Muscle layer of colon (tissue), 2 donors: ENCODE results near the gene SLC2A13.

ENCODE experiments used
- H3K27ac ChIP-seq: one replicate; pipeline ENCODE4 v1.7.0; 2013; ENCODE audit warnings: low read depth, mild to moderate bottlenecking, low read length, moderate library complexity
- H3K27me3 ChIP-seq, 2 donors: one replicate each; pipeline ENCODE4 v1.7.0; 2013; ENCODE audit warnings: low read length in 2 of 2, mild to moderate bottlenecking in 2 of 2; ENCODE audit not compliant: insufficient read depth in 2 of 2, control insufficient read depth in 1 of 2
- H3K36me3 ChIP-seq: one replicate; pipeline ENCODE4 v1.7.0; 2013; ENCODE audit warnings: mild to moderate bottlenecking, low read length; ENCODE audit not compliant: insufficient read depth
- H3K4me1 ChIP-seq: one replicate; pipeline ENCODE4 v1.7.0; 2013; ENCODE audit warnings: mild to moderate bottlenecking, low read length; ENCODE audit not compliant: insufficient read depth
- H3K4me3 ChIP-seq, 2 donors: one replicate each; pipeline ENCODE4 v1.7.0; 2013; ENCODE audit warnings: low read length in 2 of 2, low read depth in 1 of 2, mild to moderate bottlenecking in 1 of 2, moderate library complexity in 1 of 2
- H3K9ac ChIP-seq: one replicate; pipeline ENCODE4 v1.7.0; 2013; ENCODE audit warnings: low read length
- H3K9me3 ChIP-seq: one replicate; pipeline ENCODE4 v1.7.0; 2013; ENCODE audit warnings: mild to moderate bottlenecking, low read length
- donor health status: abdominal sarcoma.
- donor health status: Adenocarcinoma of cecum.

The SLC2A13 gene

DNA sequence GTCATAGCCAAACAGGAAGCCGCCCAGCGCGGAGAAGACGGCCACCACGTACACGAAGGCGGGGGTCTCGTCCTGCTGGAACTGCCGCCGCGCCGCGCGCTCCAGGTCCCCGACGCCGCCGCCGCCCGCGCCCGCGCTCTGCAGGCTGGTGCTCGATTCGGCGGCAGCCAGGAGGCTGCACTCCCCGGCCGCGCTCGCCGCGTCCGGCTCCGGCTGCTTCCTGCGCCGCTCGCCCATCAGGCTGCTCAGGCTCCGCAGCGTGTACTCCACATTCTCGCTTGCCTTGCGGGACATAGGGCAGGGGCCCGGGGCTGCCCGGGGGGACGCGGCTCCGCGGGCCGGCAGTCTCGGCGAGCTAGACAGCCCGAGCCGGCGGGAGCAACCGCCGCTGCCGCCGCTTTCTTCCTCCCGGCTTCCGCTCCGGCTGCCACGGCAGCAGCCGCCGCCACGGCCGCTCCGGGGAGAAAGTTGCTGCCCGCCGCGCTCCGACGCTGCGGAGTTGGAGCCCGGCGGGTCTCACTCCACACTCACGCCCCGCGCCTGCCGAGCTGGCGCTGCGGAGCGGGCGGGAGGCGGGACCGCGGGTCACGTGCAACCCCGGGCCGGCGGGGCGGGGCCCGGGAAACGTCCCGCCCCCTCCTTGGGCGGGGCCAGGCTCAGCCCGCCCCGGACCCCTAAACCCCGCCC is at the start of gene SLC2A13:
Gene SLC2A13 (minus strand): TSS at position 567 of the 687 bp plus-strand sequence. CDS start 273 bp downstream, at position 294.
- peak within 1 kb of the TSS; percentile 73 to 92 for H3K4me3 ChIP-seq
- H3K4me1 ChIP-seq = peaks cover 26% of the 10 kb centered on the region
- peak within 1 kb of the TSS; percentile 86 for H3K27ac ChIP-seq

DNA sequence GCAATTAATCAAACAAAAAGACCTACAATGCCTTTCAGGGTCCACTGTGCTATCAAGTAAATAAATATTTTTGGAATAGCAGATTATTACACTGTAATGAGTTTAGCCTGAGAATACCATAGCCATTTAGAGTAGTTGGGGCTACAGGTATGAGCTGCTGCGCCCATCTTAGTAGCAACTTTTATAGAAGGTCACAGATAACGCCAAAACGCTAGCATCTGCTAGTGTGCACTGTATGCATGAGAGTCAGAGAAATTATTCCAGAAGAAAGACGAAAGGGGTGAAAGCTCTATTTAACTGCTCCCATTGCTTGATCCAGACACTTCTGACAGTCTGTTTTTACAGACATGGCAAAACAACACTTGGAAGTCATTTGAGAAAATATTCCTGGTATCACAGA is 48.5 kb upstream of the SLC2A13 start:
- no peak overlapping the region for H3K9ac ChIP-seq
- H3K27me3 ChIP-seq = no peaks in the 10 kb centered on the region

More for the DNA sequence above, at the start of gene SLC2A13:
- no peak within 1 kb of the TSS for H3K9ac ChIP-seq
- no peaks in the 10 kb centered on the region for H3K9me3 ChIP-seq
- no peaks in the 10 kb centered on the region for H3K27me3 ChIP-seq
- no peaks in the 10 kb centered on the region for H3K36me3 ChIP-seq

DNA sequence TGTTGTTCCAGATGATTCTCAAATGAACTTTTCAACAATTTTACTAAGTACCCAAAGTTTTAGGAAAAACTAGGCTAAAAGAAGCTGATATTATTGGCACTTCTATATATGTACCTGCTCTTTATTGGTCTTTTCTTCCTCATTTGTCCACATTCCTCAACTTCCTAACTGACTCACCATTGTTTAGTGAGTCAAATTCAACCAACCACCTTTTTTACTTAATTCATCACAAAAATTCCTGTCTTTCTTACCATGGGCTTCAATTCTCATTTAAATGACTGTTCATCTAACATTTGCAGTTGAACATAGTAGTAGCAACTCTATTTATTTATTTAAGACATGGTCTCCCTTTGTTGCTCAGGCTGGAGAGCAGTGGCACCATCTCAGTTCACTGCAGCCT is 47.6 kb upstream of the SLC2A13 start:
- Histone ChIP-seq H3K36me3 (no peaks in the 10 kb centered on the region), H3K9ac (no peak overlapping the region), H3K27ac (no peak overlapping the region), H3K9me3 (no peaks in the 10 kb centered on the region), H3K4me1 (no peaks in the 10 kb centered on the region), H3K27me3 (no peaks in the 10 kb centered on the region), H3K4me3 (no peak overlapping the region)

More for the DNA sequence above, 48.5 kb upstream of the SLC2A13 start:
- Histone ChIP-seq H3K36me3 (no peaks in the 10 kb centered on the region), H3K27ac (no peak overlapping the region), H3K4me3 (no peak overlapping the region), H3K9me3 (no peaks in the 10 kb centered on the region), H3K4me1 (no peaks in the 10 kb centered on the region)

DNA sequence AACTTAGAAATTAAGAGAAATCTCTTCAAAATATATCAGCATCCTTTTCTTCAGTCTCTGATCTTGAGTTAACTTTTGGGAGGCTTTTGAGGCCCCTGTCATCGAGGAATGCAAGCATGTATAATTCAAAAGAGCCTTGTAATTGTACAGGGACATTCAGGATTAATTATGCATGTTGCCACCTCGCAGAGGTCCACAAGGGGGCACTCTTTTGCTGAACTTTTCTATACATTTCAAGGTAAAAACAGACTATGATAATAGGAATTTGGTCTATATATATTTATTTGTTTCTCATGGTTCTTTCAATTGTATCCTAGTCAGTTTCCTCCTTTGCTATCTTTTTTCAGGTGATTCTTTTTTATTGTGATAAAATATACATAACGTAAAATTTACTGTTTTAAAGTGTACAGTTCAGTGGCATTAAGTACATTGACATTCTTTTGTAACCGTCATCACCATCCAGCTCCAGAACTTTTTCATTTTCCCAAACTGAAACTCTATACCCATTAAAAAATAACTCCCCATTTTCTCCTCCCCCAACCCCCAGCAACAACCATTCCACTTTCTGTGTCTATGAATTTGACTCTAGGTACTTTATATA is 47.0 kb upstream of the SLC2A13 start:
- Histone ChIP-seq H3K9me3 (no peaks in the 10 kb centered on the region), H3K4me1 (no peaks in the 10 kb centered on the region), H3K27ac (no peak overlapping the region), H3K9ac (no peak overlapping the region), H3K36me3 (no peaks in the 10 kb centered on the region), H3K27me3 (no peaks in the 10 kb centered on the region), H3K4me3 (no peak overlapping the region)

DNA sequence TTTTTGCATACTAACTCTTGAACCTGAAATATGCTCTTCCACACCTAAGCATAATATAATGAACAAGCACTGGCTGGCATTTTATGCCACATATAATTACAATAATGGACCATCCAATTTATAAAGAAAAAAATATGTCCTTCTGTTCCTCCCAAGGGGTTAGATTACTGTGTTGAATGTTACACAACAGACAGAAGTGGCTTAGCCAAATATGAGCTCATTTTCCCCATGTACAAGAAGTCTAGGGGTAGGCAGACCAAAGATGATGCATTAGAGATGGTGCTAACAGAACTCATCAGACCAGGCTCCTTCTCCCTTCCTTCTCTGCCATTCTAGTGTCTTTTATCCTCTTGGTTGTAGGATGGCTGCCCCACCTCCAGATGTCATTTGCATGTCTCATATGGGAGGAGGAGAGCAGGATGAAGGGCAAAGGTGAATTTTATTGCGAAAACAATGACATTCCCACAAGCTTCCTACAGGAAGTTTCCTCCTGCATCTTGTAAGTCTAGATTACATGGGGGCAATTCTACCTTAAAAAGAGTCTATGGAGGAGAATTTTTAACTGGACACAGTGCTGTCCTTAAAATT is 43.9 kb upstream of the SLC2A13 start:
- H3K4me1 ChIP-seq = no peaks in the 10 kb centered on the region

DNA sequence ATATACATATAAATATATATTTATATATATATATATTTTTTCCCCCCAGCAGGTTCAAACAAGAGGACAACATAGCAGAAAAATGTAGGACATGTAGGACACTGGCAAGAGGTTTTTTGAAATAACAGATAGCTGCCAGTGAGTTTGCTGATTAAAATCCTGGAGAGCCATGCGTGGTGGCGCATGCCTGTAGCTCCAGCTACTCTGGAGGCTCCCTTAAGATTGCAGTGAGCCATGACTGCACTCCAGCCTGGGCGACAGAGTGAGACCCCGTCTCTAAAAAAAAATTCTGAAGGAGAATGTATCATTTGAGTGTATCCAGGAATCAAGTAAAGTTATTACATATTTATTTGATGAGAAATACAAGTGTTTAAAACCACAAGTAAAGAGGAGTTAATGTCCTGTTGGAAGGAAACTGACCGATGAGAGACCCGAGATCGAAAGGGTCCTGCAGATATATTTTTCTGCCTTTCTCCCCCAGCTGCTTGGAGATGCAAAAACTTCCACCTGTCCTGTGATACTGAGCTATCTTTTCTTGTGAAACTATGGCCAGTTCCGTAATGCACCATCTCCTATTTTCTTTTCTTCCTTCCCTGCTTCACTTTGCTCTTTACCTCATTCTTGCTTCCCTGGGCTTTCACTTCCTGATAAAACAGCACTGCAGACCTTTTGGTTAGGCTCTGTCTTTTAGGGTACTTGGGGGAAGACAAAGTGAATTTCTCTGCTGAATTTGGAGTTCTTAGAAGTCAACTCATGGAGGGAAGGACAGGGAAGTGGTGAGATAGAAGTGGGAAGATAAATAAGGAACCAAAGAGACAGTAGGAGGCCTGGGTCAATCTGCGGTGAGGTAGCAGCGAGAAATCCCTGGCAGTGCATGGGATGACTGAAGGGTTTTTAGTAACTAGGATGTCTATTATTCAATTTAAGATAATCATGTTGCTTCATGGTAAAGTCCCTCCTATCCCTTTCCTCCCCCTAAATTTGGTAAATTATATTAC is 41.2 kb upstream of the SLC2A13 start:
- Histone ChIP-seq H3K27me3 (no peaks in the 10 kb centered on the region), H3K9ac (no peak overlapping the region), H3K27ac (no peak overlapping the region), H3K9me3 (no peaks in the 10 kb centered on the region), H3K4me1 (no peaks in the 10 kb centered on the region), H3K4me3 (no peak overlapping the region), H3K36me3 (no peaks in the 10 kb centered on the region)

More for the DNA sequence above, 43.9 kb upstream of the SLC2A13 start:
- no peaks in the 10 kb centered on the region for H3K36me3 ChIP-seq
- H3K9ac ChIP-seq = no peak overlapping the region
- no peaks in the 10 kb centered on the region for H3K27me3 ChIP-seq
- H3K27ac ChIP-seq = no peak overlapping the region
- H3K4me3 ChIP-seq = no peak overlapping the region
- H3K9me3 ChIP-seq = no peaks in the 10 kb centered on the region

DNA sequence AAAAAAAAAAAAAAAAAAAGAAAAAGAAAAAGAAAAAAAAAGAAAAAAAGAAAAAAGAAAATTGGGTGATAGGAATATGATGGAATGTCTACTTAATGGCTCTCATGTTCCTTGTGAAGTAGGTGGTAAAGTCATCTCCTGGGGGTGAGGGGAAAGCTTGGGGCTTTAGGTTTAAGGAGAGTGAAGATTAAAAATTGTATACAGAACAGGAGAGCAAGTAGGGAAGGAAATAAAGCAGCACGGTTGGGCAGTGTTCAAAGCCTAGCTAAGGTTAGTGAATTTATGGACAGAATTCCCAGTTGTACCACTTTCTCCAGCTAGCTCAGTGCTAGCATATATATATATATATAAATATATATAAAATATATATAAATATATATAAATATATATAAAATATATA is 40.0 kb upstream of the SLC2A13 start:
- Histone ChIP-seq H3K9ac (no peak overlapping the region), H3K36me3 (no peaks in the 10 kb centered on the region), H3K4me1 (no peaks in the 10 kb centered on the region), H3K27ac (no peak overlapping the region), H3K27me3 (no peaks in the 10 kb centered on the region), H3K9me3 (no peaks in the 10 kb centered on the region), H3K4me3 (no peak overlapping the region)

GRCh38 chr12:40144023-40144422 is 38.1 kb upstream of the SLC2A13 start:
- H3K4me3 ChIP-seq = no peak overlapping the region
- no peaks in the 10 kb centered on the region for H3K27me3 ChIP-seq
- no peaks in the 10 kb centered on the region for H3K9me3 ChIP-seq
- no peaks in the 10 kb centered on the region for H3K4me1 ChIP-seq
- H3K9ac ChIP-seq = no peak overlapping the region
- H3K36me3 ChIP-seq = no peaks in the 10 kb centered on the region
- no peak overlapping the region for H3K27ac ChIP-seq

- no peaks in the 10 kb centered on the region for H3K4me1 ChIP-seq
- no peak overlapping the region for H3K9ac ChIP-seq
- H3K27ac ChIP-seq = no peak overlapping the region
- H3K4me3 ChIP-seq = no peak overlapping the region
- H3K27me3 ChIP-seq = no peaks in the 10 kb centered on the region
- no peaks in the 10 kb centered on the region for H3K9me3 ChIP-seq
- H3K36me3 ChIP-seq = no peaks in the 10 kb centered on the region
These were observed 36.3 kb upstream of the SLC2A13 start for GRCh38 chr12:40142001-40142744.

DNA sequence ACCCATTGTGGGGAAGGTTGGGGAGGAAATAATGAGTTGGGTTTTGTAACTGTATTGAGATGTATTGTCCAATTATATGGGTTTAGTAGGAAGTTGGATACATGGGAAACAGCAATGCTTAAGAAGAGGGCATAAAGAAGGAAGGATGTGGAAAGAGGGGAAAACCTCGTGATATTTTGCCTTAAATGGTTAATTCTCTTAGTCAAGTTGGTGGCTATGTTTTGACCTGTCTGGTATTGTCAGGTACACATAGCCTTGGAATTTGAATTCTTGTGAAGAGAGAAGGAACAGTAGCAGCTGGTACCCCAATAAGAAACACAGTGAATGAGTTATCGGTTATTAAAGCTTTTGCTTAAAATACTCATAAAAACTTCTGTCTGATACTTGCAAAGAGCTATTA is 32.6 kb upstream of the SLC2A13 start:
- Histone ChIP-seq H3K4me3 (no peak overlapping the region), H3K9ac (no peak overlapping the region), H3K4me1 (no peaks in the 10 kb centered on the region), H3K27me3 (no peaks in the 10 kb centered on the region), H3K9me3 (no peaks in the 10 kb centered on the region), H3K27ac (no peak overlapping the region), H3K36me3 (no peaks in the 10 kb centered on the region)
